ENCODE measurements around the gene ORC6.

Gene ORC6

GRCh38 chr16:46736695-46737094 is 47.2 kb downstream of the ORC6 start:
- no peaks in the 10 kb centered on the region for H3K36me3 ChIP-seq (ENCODE audit: insufficient read depth)
- H3K27ac ChIP-seq = no peak overlapping the region
- H3K27me3 ChIP-seq (ENCODE audit: insufficient read depth, low read depth) = no peaks in the 10 kb centered on the region
- H3K79me2 ChIP-seq (ENCODE audit: insufficient read depth, low read depth) = no peaks in the 10 kb centered on the region
- H3K4me1 ChIP-seq (ENCODE audit: low read depth, poor library complexity, severe bottlenecking) = peaks cover 11% of the 10 kb centered on the region
- H3K4me3 ChIP-seq (IDR thresholded peaks at IDR 0.05; ENCODE audit: insufficient read depth, low read depth, low read length) = no peak overlapping the region
- no peaks in the 10 kb centered on the region for H4K20me1 ChIP-seq (ENCODE audit: insufficient read depth)
- no peak overlapping the region for H2AFZ ChIP-seq (ENCODE audit: low read depth)
- H3K4me2 ChIP-seq = no peak overlapping the region
- H3K9ac ChIP-seq = no peak overlapping the region
- TF ChIP-seq, protein P1, sequence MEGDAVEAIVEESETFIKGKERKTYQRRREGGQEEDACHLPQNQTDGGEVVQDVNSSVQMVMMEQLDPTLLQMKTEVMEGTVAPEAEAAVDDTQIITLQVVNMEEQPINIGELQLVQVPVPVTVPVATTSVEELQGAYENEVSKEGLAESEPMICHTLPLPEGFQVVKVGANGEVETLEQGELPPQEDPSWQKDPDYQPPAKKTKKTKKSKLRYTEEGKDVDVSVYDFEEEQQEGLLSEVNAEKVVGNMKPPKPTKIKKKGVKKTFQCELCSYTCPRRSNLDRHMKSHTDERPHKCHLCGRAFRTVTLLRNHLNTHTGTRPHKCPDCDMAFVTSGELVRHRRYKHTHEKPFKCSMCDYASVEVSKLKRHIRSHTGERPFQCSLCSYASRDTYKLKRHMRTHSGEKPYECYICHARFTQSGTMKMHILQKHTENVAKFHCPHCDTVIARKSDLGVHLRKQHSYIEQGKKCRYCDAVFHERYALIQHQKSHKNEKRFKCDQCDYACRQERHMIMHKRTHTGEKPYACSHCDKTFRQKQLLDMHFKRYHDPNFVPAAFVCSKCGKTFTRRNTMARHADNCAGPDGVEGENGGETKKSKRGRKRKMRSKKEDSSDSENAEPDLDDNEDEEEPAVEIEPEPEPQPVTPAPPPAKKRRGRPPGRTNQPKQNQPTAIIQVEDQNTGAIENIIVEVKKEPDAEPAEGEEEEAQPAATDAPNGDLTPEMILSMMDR (conservative IDR thresholded peaks at IDR 0.05; ENCODE audit: low read depth, low read length) = no peak

DNA sequence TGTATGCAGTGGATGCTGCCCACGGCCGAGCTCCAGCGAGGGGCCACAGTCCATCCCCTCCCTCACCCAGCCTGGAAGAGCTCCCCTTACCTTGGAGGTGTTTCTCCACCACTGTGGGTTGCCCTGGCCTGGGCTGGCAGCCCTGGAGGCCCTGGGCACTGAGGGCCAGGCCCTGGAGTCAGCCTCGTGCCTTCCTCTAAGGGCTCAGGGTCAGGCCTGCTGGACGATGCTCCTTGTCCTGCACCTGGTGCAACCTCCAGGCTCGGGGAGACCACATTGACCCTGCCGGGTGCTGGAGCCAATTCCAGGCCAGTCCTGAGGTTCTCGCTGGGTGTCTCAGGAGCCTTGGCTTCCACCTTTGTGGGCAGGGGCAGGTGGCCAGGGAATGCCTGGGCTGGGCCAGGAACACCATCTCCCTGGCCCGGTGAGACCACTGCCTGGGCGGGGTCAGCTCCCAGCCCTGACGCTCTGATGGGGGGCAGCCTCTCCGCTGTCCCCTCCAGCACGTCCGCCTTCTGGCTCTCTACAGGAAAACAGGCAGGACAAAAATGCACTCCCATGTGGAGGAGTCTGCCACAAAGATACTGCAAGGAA is 48.3 kb downstream of the ORC6 start:
- TF ChIP-seq, protein P1 (conservative IDR thresholded peaks at IDR 0.05; ENCODE audit: low read depth, low read length) = no peak
- Histone ChIP-seq H3K4me3 (IDR thresholded peaks at IDR 0.05; ENCODE audit: insufficient read depth, low read depth, low read length) (no peak overlapping the region), H3K27ac (no peak overlapping the region), H3K36me3 (ENCODE audit: insufficient read depth) (no peaks in the 10 kb centered on the region), H3K4me2 (no peak overlapping the region), H3K4me1 (ENCODE audit: low read depth, poor library complexity, severe bottlenecking) (peaks cover 12% of the 10 kb centered on the region), H2AFZ (ENCODE audit: low read depth) (no peak overlapping the region), H3K79me2 (ENCODE audit: insufficient read depth, low read depth) (no peaks in the 10 kb centered on the region), H3K9ac (no peak overlapping the region), H3K27me3 (ENCODE audit: insufficient read depth, low read depth) (no peaks in the 10 kb centered on the region), H4K20me1 (ENCODE audit: insufficient read depth) (no peaks in the 10 kb centered on the region)

- Histone ChIP-seq H3K36me3 (ENCODE audit: insufficient read depth) (no peaks in the 10 kb centered on the region), H4K20me1 (ENCODE audit: insufficient read depth) (no peaks in the 10 kb centered on the region), H3K4me1 (ENCODE audit: low read depth, poor library complexity, severe bottlenecking) (peaks cover 12% of the 10 kb centered on the region), H3K4me3 (IDR thresholded peaks at IDR 0.05; ENCODE audit: insufficient read depth, low read depth, low read length) (no peak overlapping the region), H3K27ac (no peak overlapping the region), H3K4me2 (no peak overlapping the region), H3K27me3 (ENCODE audit: insufficient read depth, low read depth) (no peaks in the 10 kb centered on the region), H3K79me2 (ENCODE audit: insufficient read depth, low read depth) (no peaks in the 10 kb centered on the region), H2AFZ (ENCODE audit: low read depth) (no peak overlapping the region), H3K9ac (no peak overlapping the region)
- TF ChIP-seq, protein P1 (conservative IDR thresholded peaks at IDR 0.05; ENCODE audit: low read depth, low read length) = no peak
Measured at GRCh38 chr16:46739934-46740333, 50.5 kb downstream of the ORC6 start.

- no peak overlapping the region for H3K4me3 ChIP-seq (IDR thresholded peaks at IDR 0.05; ENCODE audit: insufficient read depth, low read depth, low read length)
- no peaks in the 10 kb centered on the region for H3K27me3 ChIP-seq (ENCODE audit: insufficient read depth, low read depth)
- no peak overlapping the region for H3K27ac ChIP-seq
- H3K4me2 ChIP-seq = no peak overlapping the region
- H3K9ac ChIP-seq = no peak overlapping the region
- no peaks in the 10 kb centered on the region for H3K79me2 ChIP-seq (ENCODE audit: insufficient read depth, low read depth)
- H3K36me3 ChIP-seq (ENCODE audit: insufficient read depth) = no peaks in the 10 kb centered on the region
- no peaks in the 10 kb centered on the region for H4K20me1 ChIP-seq (ENCODE audit: insufficient read depth)
- H3K4me1 ChIP-seq (ENCODE audit: low read depth, poor library complexity, severe bottlenecking) = peaks cover 12% of the 10 kb centered on the region
- H2AFZ ChIP-seq (ENCODE audit: low read depth) = no peak overlapping the region
- TF ChIP-seq, protein P1 (conservative IDR thresholded peaks at IDR 0.05; ENCODE audit: low read depth, low read length) = no peak
Measured at GRCh38 chr16:46743232-46743719, 53.8 kb downstream of the ORC6 start.
